Measurements from ENCODE around the gene SF1.

The SF1 gene

DNA sequence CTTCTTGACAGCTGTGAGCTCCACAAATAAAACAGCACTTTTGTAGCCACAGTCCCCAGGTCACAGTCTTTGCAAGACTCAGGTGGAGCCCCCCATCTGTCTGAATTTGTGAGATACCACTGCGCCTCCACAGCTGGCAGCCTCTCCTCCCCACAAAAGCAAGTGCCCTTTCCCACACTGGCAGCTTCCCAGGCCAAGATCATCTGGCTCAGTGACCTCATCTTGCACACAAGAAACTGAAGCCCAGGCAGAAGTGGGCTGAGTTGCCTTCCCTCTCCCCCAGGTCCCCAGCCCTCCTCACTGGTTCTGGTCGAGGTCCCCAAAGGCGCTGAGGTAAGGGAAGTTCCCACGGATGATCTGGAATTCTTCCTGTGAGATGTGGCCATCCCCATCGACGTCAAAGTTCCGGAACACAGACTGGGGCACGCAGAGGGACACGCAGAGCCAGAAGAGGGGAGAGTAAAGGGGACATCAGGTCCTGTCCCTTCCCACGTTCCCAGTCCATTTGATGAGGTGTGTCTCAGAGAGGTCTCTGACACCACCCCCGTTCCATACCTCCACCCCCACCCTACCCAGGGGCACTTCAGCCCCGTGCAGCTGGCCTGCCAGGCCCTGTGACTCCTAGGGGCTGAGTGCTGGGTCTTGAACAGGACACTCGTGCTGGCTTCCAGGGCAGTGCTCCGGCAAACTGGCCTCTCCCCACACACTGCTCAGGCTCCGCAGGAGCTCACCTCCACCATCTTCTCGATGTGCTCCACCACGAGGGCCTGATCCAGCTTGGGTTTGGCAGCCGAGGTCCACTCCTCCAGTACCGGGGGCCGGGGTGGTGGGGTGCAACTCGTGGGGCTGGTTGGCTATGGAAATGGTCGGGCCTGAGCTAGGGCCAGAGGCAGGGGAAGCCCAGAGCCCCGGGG lies 43.3 kb downstream of the SF1 start:
- no peak for DNase-seq (ENCODE audit: low read depth)
- TF ChIP-seq, protein P1, sequence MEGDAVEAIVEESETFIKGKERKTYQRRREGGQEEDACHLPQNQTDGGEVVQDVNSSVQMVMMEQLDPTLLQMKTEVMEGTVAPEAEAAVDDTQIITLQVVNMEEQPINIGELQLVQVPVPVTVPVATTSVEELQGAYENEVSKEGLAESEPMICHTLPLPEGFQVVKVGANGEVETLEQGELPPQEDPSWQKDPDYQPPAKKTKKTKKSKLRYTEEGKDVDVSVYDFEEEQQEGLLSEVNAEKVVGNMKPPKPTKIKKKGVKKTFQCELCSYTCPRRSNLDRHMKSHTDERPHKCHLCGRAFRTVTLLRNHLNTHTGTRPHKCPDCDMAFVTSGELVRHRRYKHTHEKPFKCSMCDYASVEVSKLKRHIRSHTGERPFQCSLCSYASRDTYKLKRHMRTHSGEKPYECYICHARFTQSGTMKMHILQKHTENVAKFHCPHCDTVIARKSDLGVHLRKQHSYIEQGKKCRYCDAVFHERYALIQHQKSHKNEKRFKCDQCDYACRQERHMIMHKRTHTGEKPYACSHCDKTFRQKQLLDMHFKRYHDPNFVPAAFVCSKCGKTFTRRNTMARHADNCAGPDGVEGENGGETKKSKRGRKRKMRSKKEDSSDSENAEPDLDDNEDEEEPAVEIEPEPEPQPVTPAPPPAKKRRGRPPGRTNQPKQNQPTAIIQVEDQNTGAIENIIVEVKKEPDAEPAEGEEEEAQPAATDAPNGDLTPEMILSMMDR (conservative IDR thresholded peaks at IDR 0.05; ENCODE audit: low read depth, low read length) = no peak
- no peak overlapping the region for H3K4me3 ChIP-seq (ENCODE audit: low read length)

DNA sequence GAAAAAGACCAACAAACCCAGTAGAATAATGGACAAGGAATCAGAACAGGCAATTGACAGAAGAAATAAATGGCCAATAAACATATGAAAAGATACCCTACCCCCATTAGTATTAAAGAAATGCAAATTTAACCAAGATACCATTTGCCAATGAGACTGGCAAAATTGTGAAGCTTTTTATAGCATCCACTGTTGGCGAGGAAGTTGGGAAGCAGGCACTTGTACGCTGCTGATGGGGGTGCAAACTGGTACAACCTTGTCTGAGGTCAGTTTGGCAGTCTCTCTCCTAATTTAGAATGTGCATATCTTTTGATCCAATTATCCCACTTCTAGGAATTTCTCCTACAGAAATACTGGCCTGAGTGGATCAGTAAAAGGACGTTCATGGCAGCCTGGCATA lies 46.7 kb downstream of the SF1 start:
- no peak overlapping the region for H3K4me3 ChIP-seq (ENCODE audit: low read length)
- TF ChIP-seq, protein P1 (conservative IDR thresholded peaks at IDR 0.05; ENCODE audit: low read depth, low read length) = no peak
- DNase-seq (ENCODE audit: low read depth) = no peak

DNA sequence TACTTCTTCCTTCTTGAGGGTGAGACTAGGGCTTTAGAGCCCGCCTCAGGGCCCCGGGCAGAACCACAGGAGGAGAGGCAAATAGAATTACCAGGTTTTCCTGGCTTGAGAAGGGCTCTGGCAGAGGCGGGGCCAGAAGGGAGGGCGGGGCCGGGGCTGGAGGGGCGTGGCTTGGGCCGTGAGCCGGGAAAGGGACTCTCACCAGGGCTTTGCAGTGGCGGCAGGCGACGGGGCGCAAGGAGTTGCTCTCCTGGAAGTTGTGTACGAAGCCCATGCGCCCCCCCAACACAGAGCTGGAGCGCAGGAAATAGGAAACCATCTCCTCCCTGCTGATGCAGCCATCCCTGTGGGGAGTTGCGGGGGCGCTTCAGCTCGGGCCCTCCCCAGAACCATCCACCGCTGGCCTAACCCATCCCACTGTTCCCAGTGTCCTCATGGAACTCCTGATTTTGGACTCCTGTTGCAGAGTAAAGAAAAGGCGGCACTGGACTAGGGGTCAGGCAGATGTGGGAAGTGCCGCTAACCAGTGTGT lies 48.4 kb downstream of the SF1 start:
- TF ChIP-seq, protein P1 (conservative IDR thresholded peaks at IDR 0.05; ENCODE audit: low read depth, low read length) = no peak
- DNase-seq (ENCODE audit: low read depth) = no peak
- no peak overlapping the region for H3K4me3 ChIP-seq (ENCODE audit: low read length)

DNA sequence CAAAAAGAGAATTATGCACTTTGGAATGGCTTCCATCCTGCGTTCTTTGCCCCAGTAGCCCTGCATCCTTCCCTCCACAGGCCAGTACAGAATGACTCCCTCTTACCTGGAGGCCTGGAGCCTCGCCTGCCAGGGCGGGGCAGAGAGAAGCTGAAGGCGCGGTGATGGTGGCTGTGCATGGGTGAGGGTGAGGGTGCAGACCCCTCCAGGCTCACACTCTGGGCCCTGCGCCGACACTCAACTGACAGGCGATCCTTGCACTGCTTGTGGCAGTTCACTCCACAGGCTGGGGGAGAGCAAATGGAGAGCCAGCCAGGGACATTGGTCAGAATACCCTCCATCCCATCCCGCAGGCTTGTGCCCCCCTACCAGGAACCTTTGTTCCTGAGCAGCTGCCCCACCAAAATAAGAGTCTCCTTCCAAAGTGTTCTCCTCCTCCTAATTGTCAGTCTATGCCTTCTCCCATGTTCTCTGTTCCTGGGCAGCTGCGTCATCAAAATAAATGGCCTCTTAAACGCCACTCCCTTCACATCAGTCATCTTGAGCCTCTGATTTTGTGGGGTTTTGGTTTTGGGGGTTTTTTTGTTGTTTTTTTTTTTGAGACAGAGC lies 49.5 kb downstream of the SF1 start:
- no peak for DNase-seq (ENCODE audit: low read depth)
- TF ChIP-seq, protein P1 (conservative IDR thresholded peaks at IDR 0.05; ENCODE audit: low read depth, low read length) = no peak
- no peak overlapping the region for H3K4me3 ChIP-seq (ENCODE audit: low read length)

DNA sequence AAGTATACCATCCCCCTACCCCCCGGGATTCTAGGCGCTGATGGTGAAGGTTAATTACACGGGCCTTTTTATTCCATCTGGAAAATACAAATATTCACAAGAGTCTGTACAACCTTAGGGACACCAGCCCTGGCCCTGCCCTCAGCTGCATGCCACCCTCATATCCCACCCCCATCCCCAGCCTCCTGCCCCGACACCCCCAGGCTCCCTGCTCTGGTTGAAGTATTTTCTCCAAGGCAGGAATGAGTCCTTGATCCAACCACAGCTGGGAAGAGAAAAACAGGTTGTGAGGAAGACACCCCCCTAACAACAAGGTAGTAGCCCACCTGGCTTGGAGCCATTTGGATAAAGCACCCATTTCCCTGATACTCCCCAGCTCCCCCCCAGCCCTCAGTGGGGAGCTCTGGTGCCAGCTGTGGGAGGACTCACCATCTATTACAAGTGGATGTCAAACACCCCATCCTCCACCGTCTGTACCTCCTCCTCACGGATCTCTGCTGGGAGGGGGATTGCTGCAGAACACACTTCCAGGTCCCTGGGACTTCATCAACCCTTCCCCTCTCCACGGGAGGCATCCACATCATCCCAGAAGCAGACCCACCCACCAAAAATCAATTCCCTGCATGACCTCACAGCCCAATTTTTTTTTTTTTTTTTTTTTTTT lies 51.3 kb downstream of the SF1 start:
- DNase-seq (ENCODE audit: low read depth) = no peak
- TF ChIP-seq, protein P1 (conservative IDR thresholded peaks at IDR 0.05; ENCODE audit: low read depth, low read length) = no peak
- no peak overlapping the region for H3K4me3 ChIP-seq (ENCODE audit: low read length)

DNA sequence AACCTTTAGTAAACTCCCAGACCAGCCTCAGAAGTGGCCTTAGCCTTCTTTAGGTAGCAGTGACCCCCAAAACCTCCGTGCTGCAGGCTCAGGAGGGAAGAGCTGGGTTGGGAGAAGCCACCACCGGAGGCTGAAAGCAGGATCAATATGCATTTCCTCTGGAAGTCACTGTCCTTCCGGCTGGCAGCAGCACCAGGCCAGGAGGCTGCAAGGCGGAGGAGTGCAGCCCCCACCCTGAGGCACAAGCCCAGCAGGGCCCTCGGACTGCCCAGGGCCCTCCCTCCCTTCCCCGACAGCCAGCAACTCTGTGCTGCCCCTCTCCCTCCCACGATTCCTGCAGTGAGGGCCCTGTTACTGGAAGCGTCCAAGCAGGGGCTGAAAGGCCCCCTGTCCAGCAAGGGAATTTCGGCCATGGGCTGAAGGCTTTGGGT lies 52.1 kb downstream of the SF1 start:
- no peak for DNase-seq (ENCODE audit: low read depth)
- TF ChIP-seq, protein P1 (conservative IDR thresholded peaks at IDR 0.05; ENCODE audit: low read depth, low read length) = no peak
- H3K4me3 ChIP-seq (ENCODE audit: low read length) = no peak overlapping the region
